GM18870 (cell line): Measurements from ENCODE around the gene BEND2.

ENCODE experiments used
- ATAC-seq: cut with Tn5 transposase; IDR thresholded peaks from one replicate; pipeline ENCODE4 v1.9.1; 2021; ENCODE audit warnings: moderate library complexity; ENCODE audit not compliant: unreplicated experiment

The BEND2 gene

GRCh38 chrX:18146009-18146408 lies 74.7 kb downstream of the BEND2 start:
- ATAC-seq, result no peak

- ATAC-seq, result no peak
Observed at GRCh38 chrX:18136816-18137215, 83.9 kb downstream of the BEND2 start.

- no peak for ATAC-seq
Observed at GRCh38 chrX:18133605-18134004, 87.1 kb downstream of the BEND2 start.

GRCh38 chrX:18129690-18130089 lies 91.0 kb downstream of the BEND2 start:
- no peak for ATAC-seq

- no peak for ATAC-seq
Observed at GRCh38 chrX:18126971-18127370, 93.7 kb downstream of the BEND2 start.

GRCh38 chrX:18119856-18120255 lies 100.8 kb downstream of the BEND2 start:
- no peak for ATAC-seq
